H1 (cell line): ENCODE measurements around the gene TNFSF15. TPM values are rescaled to one million over a fixed set of nuclear protein-coding genes. Genes with fewer than 3 reads are reported as not detected.

ENCODE experiments used
- ATF2 ChIP-seq: IDR thresholded peaks from 2 replicates; pipeline ENCODE4 v1.6.1; 2012; ENCODE audit warnings: low read length, inconsistent platforms
- CBX8 ChIP-seq: fragments of 300-800, 300-1000 bp; sonication (generic); IDR thresholded peaks from 2 replicates; pipeline ENCODE4 v1.7.1; 2016; ENCODE audit warnings: low read depth, low read length, borderline replicate concordance
- CEBPB ChIP-seq: IDR thresholded peaks from 2 replicates; pipeline ENCODE4 v1.6.1; 2012; ENCODE audit warnings: low read depth, low read length
- CHD2 ChIP-seq: IDR thresholded peaks from 2 replicates; pipeline ENCODE4 v1.6.1; 2012; ENCODE audit warnings: low read length, improper control_type of control experiment
- POU5F1 ChIP-seq: IDR thresholded peaks from 2 replicates; pipeline ENCODE4 v1.6.1; 2011; ENCODE audit warnings: low read depth, mild to moderate bottlenecking, low read length, moderate library complexity
- RNF2 ChIP-seq: fragments of 200-900, 300-1000 bp; sonication (generic); IDR thresholded peaks from 2 replicates; pipeline ENCODE4 v1.7.1; 2016; ENCODE audit warnings: borderline replicate concordance, low read depth, mild to moderate bottlenecking, antibody characterized with exemption, low read length; ENCODE audit not compliant: poor library complexity, severe bottlenecking; ENCODE audit errors: missing control alignments
- RXRA ChIP-seq: IDR thresholded peaks from 2 replicates; pipeline ENCODE4 v1.6.1; 2011; ENCODE audit warnings: low read depth, mild to moderate bottlenecking, low read length, moderate library complexity; ENCODE audit not compliant: insufficient read depth
- TCF12 ChIP-seq: IDR thresholded peaks from 2 replicates; pipeline ENCODE4 v1.6.1; 2011; ENCODE audit warnings: low read depth, mild to moderate bottlenecking, low read length
- polyA plus RNA-seq, 7 experiments: library from polyadenylated mRNA; depleted of rRNA in 3 of 7; stranded (reverse) in 5 of 7; unstranded in 2 of 7; fragments of >200 nt in 5 of 7; fragments of 200-250 nt in 2 of 7; gene quantifications; 1 replicate in 5 of 7; 2 replicates in 1 of 7; 4 replicates in 1 of 7; pipeline versions ENCODE4 v1.2.1 to v1.2.3, GENCODE V29; 2011 to 2013; ENCODE audit warnings: missing spikeins in 2 of 7, mixed read lengths in 2 of 7
- total RNA-seq: library from RNA; stranded (reverse); fragmentation: NEBNext Ultra II Directional; extraction: Animal tissue kit (Norgen Biotek cat#: 25700); gene quantifications from 2 replicates; pipeline ENCODE4 v1.2.1, GENCODE V29; 2021

Gene TNFSF15
- total and polyA plus RNA-seq, 2 of the 8 experiments (the other 6 are each of a cell fraction or from before 2014, with no cell fraction given) = 0.09 to 0.17 TPM

GRCh38 chr9:114837923-114838322, 32.1 kb upstream of the TNFSF15 start (continued):
- TF ChIP-seq CBX8 (no peak), RXRA (no peak), ATF2 (no peak), CEBPB (no peak), RNF2 (no peak), POU5F1 (no peak), TCF12 (no peak), CHD2 (no peak)
